Esophagus squamous epithelium (tissue), 4 donors: ENCODE measurements around the gene ACAN.

Experiments used
- POLR2A ChIP-seq, 4 donors: fragments of 450-650 bp; IDR thresholded peaks; one replicate each; pipeline ENCODE4 v1.6.1; 2017; ENCODE audit warnings: antibody characterized with exemption in 4 of 4, mild to moderate bottlenecking in 4 of 4, moderate library complexity in 3 of 4
- TF ChIP-seq, protein P1 (sequence below), 6 experiments: fragments of 450-650 bp in 4 of 6; fragments of 200-600 bp in 2 of 6; sonication (generic) in 2 of 6; IDR thresholded peaks; one replicate each; pipeline ENCODE4 v1.5.1; 2016 to 2019; ENCODE audit warnings: antibody characterized with exemption in 6 of 6, mild to moderate bottlenecking in 4 of 6, moderate library complexity in 4 of 6

DNA sequence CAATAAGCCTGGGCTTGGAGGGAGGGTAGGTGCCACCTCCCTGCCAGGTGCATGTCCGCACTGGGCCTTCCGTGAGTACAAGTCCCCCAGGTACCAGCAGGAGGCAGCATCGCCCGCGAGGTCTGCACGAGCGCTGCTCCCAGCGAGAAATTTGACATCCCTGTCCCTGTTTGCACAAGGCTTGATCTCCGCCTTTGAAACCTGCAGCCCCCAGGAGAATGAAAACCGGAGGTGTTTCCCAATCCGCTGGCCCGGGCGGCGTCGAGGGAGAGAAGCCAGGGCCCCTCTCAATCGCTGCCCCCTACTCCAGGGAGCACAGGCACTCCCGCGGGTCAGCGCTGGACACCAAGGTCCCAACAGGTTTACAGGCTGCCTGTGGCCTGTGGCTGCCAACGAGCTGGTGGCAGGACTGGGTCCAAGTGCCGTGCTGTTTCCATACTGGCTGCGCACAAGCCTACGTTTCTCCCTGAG, 91.1 kb downstream of the ACAN start:
- TF ChIP-seq, protein P1, sequence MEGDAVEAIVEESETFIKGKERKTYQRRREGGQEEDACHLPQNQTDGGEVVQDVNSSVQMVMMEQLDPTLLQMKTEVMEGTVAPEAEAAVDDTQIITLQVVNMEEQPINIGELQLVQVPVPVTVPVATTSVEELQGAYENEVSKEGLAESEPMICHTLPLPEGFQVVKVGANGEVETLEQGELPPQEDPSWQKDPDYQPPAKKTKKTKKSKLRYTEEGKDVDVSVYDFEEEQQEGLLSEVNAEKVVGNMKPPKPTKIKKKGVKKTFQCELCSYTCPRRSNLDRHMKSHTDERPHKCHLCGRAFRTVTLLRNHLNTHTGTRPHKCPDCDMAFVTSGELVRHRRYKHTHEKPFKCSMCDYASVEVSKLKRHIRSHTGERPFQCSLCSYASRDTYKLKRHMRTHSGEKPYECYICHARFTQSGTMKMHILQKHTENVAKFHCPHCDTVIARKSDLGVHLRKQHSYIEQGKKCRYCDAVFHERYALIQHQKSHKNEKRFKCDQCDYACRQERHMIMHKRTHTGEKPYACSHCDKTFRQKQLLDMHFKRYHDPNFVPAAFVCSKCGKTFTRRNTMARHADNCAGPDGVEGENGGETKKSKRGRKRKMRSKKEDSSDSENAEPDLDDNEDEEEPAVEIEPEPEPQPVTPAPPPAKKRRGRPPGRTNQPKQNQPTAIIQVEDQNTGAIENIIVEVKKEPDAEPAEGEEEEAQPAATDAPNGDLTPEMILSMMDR (IDR thresholded peaks at IDR 0.05): peak; percentile 43 to 90 (median 74)
- no peak for TF ChIP-seq POLR2A (IDR thresholded peaks at IDR 0.05)
